Measurements from ENCODE around the gene PLCB4. TPM values are rescaled to one million over a fixed set of nuclear protein-coding genes. Genes with fewer than 3 reads are reported as not detected.

The PLCB4 gene
- total RNA-seq, 1 donor from 2014 or later = 12.0 TPM

DNA sequence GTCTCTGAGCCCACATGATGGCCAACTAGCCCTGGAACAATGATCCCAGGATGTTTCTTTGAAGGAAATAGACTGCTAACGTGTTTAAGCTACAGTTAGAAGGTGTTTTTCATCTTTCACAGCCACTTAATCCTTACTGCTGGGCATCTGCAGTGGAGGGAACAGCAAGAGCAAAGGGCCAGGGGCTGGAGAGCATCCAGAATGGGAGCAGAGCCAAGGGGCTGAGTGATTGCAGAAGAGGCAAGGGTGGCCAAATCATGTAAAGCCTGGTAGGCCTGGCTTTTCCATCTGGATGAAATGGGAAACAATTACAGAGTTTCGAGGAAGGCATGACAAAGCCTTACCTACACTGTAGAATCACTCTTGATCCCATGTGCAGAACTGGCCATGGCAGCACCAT is 426.8 kb downstream of the PLCB4 start:
- Histone ChIP-seq H3K27ac (no peak overlapping the region), H3K27me3 (no peaks in the 10 kb centered on the region), H3K4me1 (peaks cover 6% of the 10 kb centered on the region), H3K4me3 (no peak overlapping the region), H3K36me3 (no peaks in the 10 kb centered on the region), H3K9me3 (no peaks in the 10 kb centered on the region)
- no peak for DNase-seq (ENCODE audit: extremely low spot score in 2 of 2)
- intact Hi-C loops (cut with DNase I) = no loop called here
- TF ChIP-seq POLR2AphosphoS5 (IDR thresholded peaks at IDR 0.05; ENCODE audit: insufficient read depth in 1 of 2, low read depth in 1 of 2) (no peak), POLR2A (IDR thresholded peaks at IDR 0.05) (no peak)
- TF ChIP-seq, protein P1, sequence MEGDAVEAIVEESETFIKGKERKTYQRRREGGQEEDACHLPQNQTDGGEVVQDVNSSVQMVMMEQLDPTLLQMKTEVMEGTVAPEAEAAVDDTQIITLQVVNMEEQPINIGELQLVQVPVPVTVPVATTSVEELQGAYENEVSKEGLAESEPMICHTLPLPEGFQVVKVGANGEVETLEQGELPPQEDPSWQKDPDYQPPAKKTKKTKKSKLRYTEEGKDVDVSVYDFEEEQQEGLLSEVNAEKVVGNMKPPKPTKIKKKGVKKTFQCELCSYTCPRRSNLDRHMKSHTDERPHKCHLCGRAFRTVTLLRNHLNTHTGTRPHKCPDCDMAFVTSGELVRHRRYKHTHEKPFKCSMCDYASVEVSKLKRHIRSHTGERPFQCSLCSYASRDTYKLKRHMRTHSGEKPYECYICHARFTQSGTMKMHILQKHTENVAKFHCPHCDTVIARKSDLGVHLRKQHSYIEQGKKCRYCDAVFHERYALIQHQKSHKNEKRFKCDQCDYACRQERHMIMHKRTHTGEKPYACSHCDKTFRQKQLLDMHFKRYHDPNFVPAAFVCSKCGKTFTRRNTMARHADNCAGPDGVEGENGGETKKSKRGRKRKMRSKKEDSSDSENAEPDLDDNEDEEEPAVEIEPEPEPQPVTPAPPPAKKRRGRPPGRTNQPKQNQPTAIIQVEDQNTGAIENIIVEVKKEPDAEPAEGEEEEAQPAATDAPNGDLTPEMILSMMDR (IDR thresholded peaks at IDR 0.05) = no peak

DNA sequence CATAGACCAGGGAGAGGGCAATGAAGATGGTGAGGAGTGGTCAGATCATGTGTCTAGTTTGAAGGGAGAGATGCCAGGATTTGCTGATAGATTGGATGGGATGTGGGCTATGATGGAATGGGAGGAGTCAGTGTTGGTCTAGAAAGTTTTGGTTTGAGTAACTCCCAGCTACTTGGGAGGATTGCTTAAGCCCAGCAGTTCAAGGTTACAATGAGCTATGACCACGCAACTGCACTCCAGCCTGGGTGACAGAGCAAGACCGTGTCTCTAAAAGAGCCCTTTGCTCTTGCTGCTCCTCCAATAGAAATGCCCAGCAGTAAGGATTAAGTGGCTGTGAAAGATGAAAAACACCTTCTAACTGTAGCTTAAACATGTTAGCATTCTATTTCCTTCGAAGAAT is 427.3 kb downstream of the PLCB4 start:
- no peaks in the 10 kb centered on the region for H3K27me3 ChIP-seq
- peaks cover 6% of the 10 kb centered on the region for H3K4me1 ChIP-seq
- no peaks in the 10 kb centered on the region for H3K9me3 ChIP-seq
- TF ChIP-seq, protein P1 (IDR thresholded peaks at IDR 0.05) = no peak
- TF ChIP-seq POLR2AphosphoS5 (IDR thresholded peaks at IDR 0.05; ENCODE audit: insufficient read depth in 1 of 2, low read depth in 1 of 2) (no peak), POLR2A (IDR thresholded peaks at IDR 0.05) (no peak)
- H3K27ac ChIP-seq = no peak overlapping the region
- no peaks in the 10 kb centered on the region for H3K36me3 ChIP-seq
- H3K4me3 ChIP-seq = no peak overlapping the region
- intact Hi-C loops (cut with DNase I) = no loop called here
- no peak for DNase-seq (ENCODE audit: extremely low spot score in 2 of 2)

DNA sequence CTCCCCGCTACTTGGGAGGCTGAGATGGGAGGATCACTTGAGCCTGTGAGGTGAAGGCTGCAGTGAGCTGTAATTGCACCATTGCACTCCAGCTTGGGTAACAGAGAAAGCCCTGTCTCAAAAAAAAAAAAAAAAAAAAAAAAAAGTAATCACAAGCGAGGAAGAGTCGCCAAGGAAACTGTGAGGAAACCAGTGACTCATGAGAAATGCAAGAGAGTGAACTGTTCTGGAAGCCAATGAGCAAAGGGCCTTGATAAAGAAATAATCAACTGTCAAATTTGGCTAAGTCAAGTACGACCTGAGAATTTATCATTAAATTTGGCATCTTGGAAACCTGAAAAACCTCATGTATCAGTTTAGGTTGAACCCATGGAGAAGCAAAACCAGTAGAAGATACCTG is 429.4 kb downstream of the PLCB4 start:
- no peak for DNase-seq (ENCODE audit: extremely low spot score in 2 of 2)
- Histone ChIP-seq H3K36me3 (no peaks in the 10 kb centered on the region), H3K9me3 (no peaks in the 10 kb centered on the region), H3K4me1 (peaks cover 6% of the 10 kb centered on the region), H3K27ac (no peak overlapping the region), H3K27me3 (no peaks in the 10 kb centered on the region), H3K4me3 (no peak overlapping the region)
- TF ChIP-seq POLR2AphosphoS5 (IDR thresholded peaks at IDR 0.05; ENCODE audit: insufficient read depth in 1 of 2, low read depth in 1 of 2) (no peak), POLR2A (IDR thresholded peaks at IDR 0.05) (no peak)
- TF ChIP-seq, protein P1 (IDR thresholded peaks at IDR 0.05) = no peak
- intact Hi-C loops (cut with DNase I) = no loop called here

DNA sequence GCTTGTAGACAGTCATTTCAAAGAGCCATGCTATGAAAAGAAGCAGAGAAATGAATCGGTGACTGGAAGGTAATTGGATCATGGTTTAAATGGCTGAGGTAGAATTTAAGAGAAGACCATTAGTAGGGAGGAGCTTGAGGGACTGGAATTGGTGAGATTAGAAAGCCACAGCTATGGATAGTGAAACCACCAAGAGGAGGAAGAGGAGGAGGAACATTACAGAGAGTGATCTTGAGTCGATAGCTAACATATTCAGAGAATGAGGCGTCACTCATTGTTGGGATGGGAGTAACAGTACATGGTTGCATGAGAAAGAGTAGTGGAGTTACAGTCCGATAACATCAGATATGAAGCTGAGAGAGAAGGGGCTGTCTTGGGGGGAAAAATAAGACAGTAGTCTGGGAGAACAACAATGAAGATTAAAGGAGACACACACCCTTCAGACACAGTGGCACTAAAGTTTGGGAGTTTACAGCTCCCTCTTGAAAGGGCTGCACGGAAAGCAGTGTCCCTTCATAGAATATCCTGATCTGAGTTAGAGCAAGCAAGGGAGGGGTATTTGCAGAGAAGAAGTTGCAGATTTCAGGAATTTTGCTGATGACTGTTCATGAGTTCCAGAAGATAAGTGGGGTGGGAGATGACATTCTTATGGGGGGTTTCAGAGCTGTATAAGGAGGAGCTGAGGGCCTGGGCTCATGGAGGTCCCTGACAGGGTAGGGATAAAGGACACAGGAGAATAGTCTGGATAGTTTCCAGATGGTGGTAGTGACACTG is 430.4 kb downstream of the PLCB4 start:
- Histone ChIP-seq H3K36me3 (no peaks in the 10 kb centered on the region), H3K9me3 (no peaks in the 10 kb centered on the region), H3K27me3 (no peaks in the 10 kb centered on the region), H3K4me1 (peaks cover 2% of the 10 kb centered on the region), H3K4me3 (no peak overlapping the region), H3K27ac (no peak overlapping the region)
- intact Hi-C loops (cut with DNase I) = no loop called here
- no peak for DNase-seq (ENCODE audit: extremely low spot score in 2 of 2)
- TF ChIP-seq, protein P1 (IDR thresholded peaks at IDR 0.05) = no peak
- no peak for TF ChIP-seq POLR2AphosphoS5 (IDR thresholded peaks at IDR 0.05; ENCODE audit: insufficient read depth in 1 of 2, low read depth in 1 of 2)

DNA sequence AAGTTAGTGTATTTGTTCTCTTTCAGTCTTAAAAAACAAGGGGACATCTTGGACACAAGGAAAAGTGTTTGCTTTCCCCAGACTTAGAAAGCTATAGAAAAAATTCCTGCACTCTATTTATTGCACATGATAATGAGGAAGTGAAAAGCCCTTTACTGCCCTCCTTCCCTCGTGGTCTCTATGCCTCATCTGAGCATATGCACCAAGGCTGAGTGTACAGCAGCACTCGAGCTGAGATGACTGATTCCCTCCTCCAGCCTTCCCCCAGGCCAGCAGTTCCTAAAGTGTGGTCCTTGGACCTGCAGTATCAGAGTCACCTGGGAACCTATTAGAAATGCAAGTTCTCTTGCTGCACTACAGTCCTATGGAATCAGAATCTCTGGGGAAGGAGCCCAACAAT is 431.2 kb downstream of the PLCB4 start:
- no peak for TF ChIP-seq POLR2A (IDR thresholded peaks at IDR 0.05)
- no peak for TF ChIP-seq POLR2AphosphoS5 (IDR thresholded peaks at IDR 0.05; ENCODE audit: insufficient read depth in 1 of 2, low read depth in 1 of 2)
- TF ChIP-seq, protein P1 (IDR thresholded peaks at IDR 0.05) = no peak

More for the DNA sequence above, 431.2 kb downstream of the PLCB4 start:
- Histone ChIP-seq H3K9me3 (no peaks in the 10 kb centered on the region), H3K4me1 (no peaks in the 10 kb centered on the region), H3K27me3 (no peaks in the 10 kb centered on the region), H3K4me3 (no peak overlapping the region), H3K36me3 (no peaks in the 10 kb centered on the region), H3K27ac (no peak overlapping the region)
- intact Hi-C loops (cut with DNase I) = no loop called here
- no peak for DNase-seq (ENCODE audit: extremely low spot score in 2 of 2)

Data from vagina (tissue), 2 donors.